GM23338 (cell line): ENCODE measurements around the gene ANKRA2. TPM values are rescaled to one million over a fixed set of nuclear protein-coding genes. Genes with fewer than 3 reads are reported as not detected.

Experiments
- ATAC-seq: fragments of 200-7000 bp; cut with Tn5 transposase; 3 replicates; pipeline ENCODE4 v1.9.1; 2020
- DNase-seq: peaks from one replicate; pipeline ENCODE4 v3.0.0-alpha.2; 2015; ENCODE audit warnings: low spot score
- H2AFZ ChIP-seq: fragments of 200-600 bp; sonication (generic); 2 replicates; pipeline ENCODE4 v1.8.0; 2016; ENCODE audit warnings: antibody characterized with exemption, mild to moderate bottlenecking, moderate library complexity
- H3F3A ChIP-seq: fragments of 200-600 bp; sonication (generic); replicated peaks from 2 replicates; pipeline ENCODE4 v1.8.0; 2017; ENCODE audit warnings: antibody characterized with exemption, mixed run types, low read depth
- H3K27ac ChIP-seq: fragments of 200-600 bp; sonication (generic); 2 replicates; pipeline ENCODE4 v1.6.1; 2016; ENCODE audit warnings: low read depth
- H3K27me3 ChIP-seq: fragments of 200-600 bp; sonication (generic); 2 replicates; pipeline ENCODE4 v1.8.0; 2016; ENCODE audit warnings: mild to moderate bottlenecking, mixed run types, moderate library complexity; ENCODE audit not compliant: insufficient read depth
- H3K36me3 ChIP-seq: fragments of 200-600 bp; sonication (generic); 2 replicates; pipeline ENCODE4 v1.8.0; 2016; ENCODE audit warnings: mild to moderate bottlenecking; ENCODE audit not compliant: insufficient read depth
- H3K4me1 ChIP-seq: fragments of 200-600 bp; sonication (generic); 2 replicates; pipeline ENCODE4 v1.8.0; 2016; ENCODE audit warnings: mild to moderate bottlenecking, moderate library complexity; ENCODE audit not compliant: insufficient read depth
- H3K4me2 ChIP-seq: fragments of 200-600 bp; sonication (generic); 2 replicates; pipeline ENCODE4 v1.7.1; 2017; ENCODE audit warnings: mixed run types
- H3K4me3 ChIP-seq: fragments of 200-600 bp; sonication (generic); 2 replicates; pipeline ENCODE4 v1.6.1; 2016; ENCODE audit warnings: mixed run types
- H3K79me2 ChIP-seq: fragments of 200-600 bp; sonication (generic); replicated peaks from 2 replicates; pipeline ENCODE4 v1.8.0; 2017; ENCODE audit warnings: mild to moderate bottlenecking; ENCODE audit not compliant: insufficient read depth
- H3K9me2 ChIP-seq: fragments of 200-600 bp; sonication (generic); 2 replicates; pipeline ENCODE4 v1.8.0; 2017; ENCODE audit not compliant: insufficient read depth
- H4K20me1 ChIP-seq: fragments of 200-600 bp; sonication (generic); replicated peaks from 2 replicates; pipeline ENCODE4 v1.8.0; 2017; ENCODE audit warnings: mild to moderate bottlenecking; ENCODE audit not compliant: insufficient read depth
- H3K27ac Mint-ChIP-seq: 2 replicates; pipeline ENCODE4 v1.8.0; 2020; ENCODE audit warnings: inconsistent platforms, mild to moderate bottlenecking, moderate library complexity, mixed read lengths
- H3K27me3 Mint-ChIP-seq: 3 replicates; pipeline ENCODE4 v1.8.0; 2022; ENCODE audit warnings: low read depth, mild to moderate bottlenecking, moderate library complexity, mixed read lengths, inconsistent platforms; ENCODE audit not compliant: insufficient read depth, poor library complexity
- H3K36me3 Mint-ChIP-seq: 3 replicates; pipeline ENCODE4 v1.8.0; 2021; ENCODE audit warnings: low read depth, mild to moderate bottlenecking, inconsistent platforms, moderate library complexity, mixed read lengths
- H3K4me1 Mint-ChIP-seq: 3 replicates; pipeline ENCODE4 v1.8.0; 2020; ENCODE audit warnings: mild to moderate bottlenecking, inconsistent platforms, mixed read lengths
- H3K4me3 Mint-ChIP-seq: 3 replicates; pipeline ENCODE4 v1.8.0; 2021; ENCODE audit warnings: moderate library complexity, mild to moderate bottlenecking, inconsistent platforms, mixed read lengths
- H3K9me3 Mint-ChIP-seq: 3 replicates; pipeline ENCODE4 v1.8.0; 2020; ENCODE audit warnings: moderate library complexity, mild to moderate bottlenecking, inconsistent platforms, mixed read lengths
- CREB1 ChIP-seq: fragments of 250-450 bp; sonication (Bioruptor Pico); IDR thresholded peaks from 2 replicates; pipeline ENCODE4 v1.5.0; 2020; ENCODE audit warnings: low read depth, mild to moderate bottlenecking, moderate library complexity
- ETS1 ChIP-seq: IDR thresholded peaks from 2 replicates; pipeline ENCODE4 v1.6.1; 2016; ENCODE audit warnings: antibody characterized with exemption
- EZH2 ChIP-seq: fragments of 200-600 bp; sonication (generic); IDR thresholded peaks from one replicate; pipeline ENCODE4 v1.8.0; 2017; ENCODE audit warnings: antibody characterized with exemption, mild to moderate bottlenecking, low read depth; ENCODE audit not compliant: unreplicated experiment
- EZH2phosphoT487 ChIP-seq: fragments of 200-600 bp; sonication (generic); IDR thresholded peaks from one replicate; pipeline ENCODE4 v1.8.1; 2018; ENCODE audit warnings: antibody characterized with exemption; ENCODE audit not compliant: unreplicated experiment
- JUNB ChIP-seq: IDR thresholded peaks from one replicate; pipeline ENCODE4 v1.6.1; 2016; ENCODE audit warnings: antibody characterized with exemption; ENCODE audit not compliant: unreplicated experiment
- NANOG ChIP-seq: IDR thresholded peaks from 2 replicates; pipeline ENCODE4 v1.6.1; 2016; ENCODE audit warnings: antibody characterized with exemption, borderline replicate concordance
- POLR2AphosphoS5 ChIP-seq: IDR thresholded peaks from 2 replicates; pipeline ENCODE4 v1.6.1; 2016; ENCODE audit warnings: antibody characterized with exemption, low read depth
- STAT1 ChIP-seq: IDR thresholded peaks from one replicate; pipeline ENCODE4 v1.6.1; 2016; ENCODE audit warnings: antibody characterized with exemption; ENCODE audit not compliant: unreplicated experiment
- ZNF114 ChIP-seq: fragments of 250-450 bp; sonication (Bioruptor Pico); IDR thresholded peaks from 2 replicates; pipeline ENCODE4 v1.5.0; 2020; ENCODE audit warnings: mild to moderate bottlenecking, moderate library complexity
- ZNF331 ChIP-seq: fragments of 250-450 bp; sonication (Bioruptor Pico); IDR thresholded peaks from 2 replicates; pipeline ENCODE4 v1.5.0; 2020; ENCODE audit warnings: low read depth, mild to moderate bottlenecking, moderate library complexity
- ZNF462 ChIP-seq: fragments of 250-450 bp; sonication (Bioruptor Pico); IDR thresholded peaks from 2 replicates; pipeline ENCODE4 v1.5.0; 2020; ENCODE audit warnings: mild to moderate bottlenecking, moderate library complexity
- polyA plus RNA-seq: library from polyadenylated mRNA; unstranded; fragments of >200 nt; fragmentation: Nextera tagmentation; extraction: Ambion mirVana; gene quantifications from 2 replicates; pipeline ENCODE4 v1.2.1, GENCODE V29; 2016
- total RNA-seq: library from RNA; depleted of rRNA; stranded (reverse); fragments of >200 nt; shearing (Covaris generic); gene quantifications from 2 replicates; pipeline ENCODE4 v1.2.3, GENCODE V29; 2014
- TF ChIP-seq, protein P1 (sequence below): IDR thresholded peaks from one replicate; pipeline ENCODE4 v1.6.1; 2018; ENCODE audit warnings: antibody characterized with exemption; ENCODE audit not compliant: unreplicated experiment

The ANKRA2 gene
- total and polyA plus RNA-seq, 2 experiments from 2014 or later: 13.1 to 15.3 TPM

GRCh38 chr5:73552642-73553041 lies 12.8 kb downstream of the ANKRA2 start:
- Histone ChIP-seq H3K36me3 (no peaks in the 10 kb centered on the region), H3K27ac (no peak overlapping the region), H3K4me3 (no peak overlapping the region), H3K79me2 (no peaks in the 10 kb centered on the region), H2AFZ (no peak overlapping the region), H3K9me2 (no peaks in the 10 kb centered on the region), H3K4me1 (0 out of 2 replicates have a peak, but pooled peaks cover 2% of the 10 kb centered on the region), H3F3A (no peaks in the 10 kb centered on the region), H3K4me2 (no peak overlapping the region), H4K20me1 (no peaks in the 10 kb centered on the region), H3K27me3 (no peaks in the 10 kb centered on the region)
- Mint-ChIP-seq H3K9me3 (no peaks in the 10 kb centered on the region), H3K36me3 (no peaks in the 10 kb centered on the region; the same call in 2 of the 3 replicates), H3K27me3 (no peaks in the 10 kb centered on the region), H3K4me3 (no peak overlapping the region), H3K4me1 (peaks cover 2% of the 10 kb centered on the region; the same call in 1 of the 3 replicates), H3K27ac (no peak overlapping the region)
- ATAC-seq (no peak), DNase-seq (no peak)
- TF ChIP-seq POLR2AphosphoS5 (no peak), ZNF331 (CRISPR knock-in tag) (no peak), EZH2phosphoT487 (no peak), NANOG (no peak), ETS1 (no peak), STAT1 (no peak), EZH2 (no peak), CREB1 (CRISPR knock-in tag) (no peak), ZNF462 (CRISPR knock-in tag) (no peak), JUNB (no peak), ZNF114 (CRISPR knock-in tag) (no peak)
- TF ChIP-seq, protein P1, sequence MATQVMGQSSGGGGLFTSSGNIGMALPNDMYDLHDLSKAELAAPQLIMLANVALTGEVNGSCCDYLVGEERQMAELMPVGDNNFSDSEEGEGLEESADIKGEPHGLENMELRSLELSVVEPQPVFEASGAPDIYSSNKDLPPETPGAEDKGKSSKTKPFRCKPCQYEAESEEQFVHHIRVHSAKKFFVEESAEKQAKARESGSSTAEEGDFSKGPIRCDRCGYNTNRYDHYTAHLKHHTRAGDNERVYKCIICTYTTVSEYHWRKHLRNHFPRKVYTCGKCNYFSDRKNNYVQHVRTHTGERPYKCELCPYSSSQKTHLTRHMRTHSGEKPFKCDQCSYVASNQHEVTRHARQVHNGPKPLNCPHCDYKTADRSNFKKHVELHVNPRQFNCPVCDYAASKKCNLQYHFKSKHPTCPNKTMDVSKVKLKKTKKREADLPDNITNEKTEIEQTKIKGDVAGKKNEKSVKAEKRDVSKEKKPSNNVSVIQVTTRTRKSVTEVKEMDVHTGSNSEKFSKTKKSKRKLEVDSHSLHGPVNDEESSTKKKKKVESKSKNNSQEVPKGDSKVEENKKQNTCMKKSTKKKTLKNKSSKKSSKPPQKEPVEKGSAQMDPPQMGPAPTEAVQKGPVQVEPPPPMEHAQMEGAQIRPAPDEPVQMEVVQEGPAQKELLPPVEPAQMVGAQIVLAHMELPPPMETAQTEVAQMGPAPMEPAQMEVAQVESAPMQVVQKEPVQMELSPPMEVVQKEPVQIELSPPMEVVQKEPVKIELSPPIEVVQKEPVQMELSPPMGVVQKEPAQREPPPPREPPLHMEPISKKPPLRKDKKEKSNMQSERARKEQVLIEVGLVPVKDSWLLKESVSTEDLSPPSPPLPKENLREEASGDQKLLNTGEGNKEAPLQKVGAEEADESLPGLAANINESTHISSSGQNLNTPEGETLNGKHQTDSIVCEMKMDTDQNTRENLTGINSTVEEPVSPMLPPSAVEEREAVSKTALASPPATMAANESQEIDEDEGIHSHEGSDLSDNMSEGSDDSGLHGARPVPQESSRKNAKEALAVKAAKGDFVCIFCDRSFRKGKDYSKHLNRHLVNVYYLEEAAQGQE: no peak
